SK-N-SH treated with all-trans-retinoic acid at 6 μM for 48 hours (cell line): Measurements from ENCODE around the gene EVI5.
"Not testable (repeated sequence)": the region's sequence is repeated elsewhere in the genome, so short reads cannot be mapped to it uniquely, and the experiment has no call there.

Experiments
- GLIS3 ChIP-seq: fragments of 250-450 bp; sonication (Bioruptor Pico); IDR thresholded peaks from 2 replicates; pipeline ENCODE4 v1.5.0; 2020; ENCODE audit warnings: mild to moderate bottlenecking, moderate library complexity
- ISL1 ChIP-seq: fragments of 250-450 bp; sonication (Bioruptor Pico); IDR thresholded peaks from 2 replicates; pipeline ENCODE4 v2.1.2; 2022; ENCODE audit warnings: mild to moderate bottlenecking, moderate library complexity
- POU6F1 ChIP-seq: fragments of 250-450 bp; sonication (Bioruptor Pico); IDR thresholded peaks from 2 replicates; pipeline ENCODE4 v1.8.0; 2021; ENCODE audit warnings: low read depth, mild to moderate bottlenecking, moderate library complexity, borderline replicate concordance
- RARB ChIP-seq: fragments of 250-450 bp; sonication (Bioruptor Pico); IDR thresholded peaks from 2 replicates; pipeline ENCODE4 v1.8.0; 2021; ENCODE audit warnings: mild to moderate bottlenecking, moderate library complexity
- TOX ChIP-seq: fragments of 250-450 bp; sonication (Bioruptor Pico); IDR thresholded peaks from 2 replicates; pipeline ENCODE4 v1.8.0; 2021; ENCODE audit warnings: mild to moderate bottlenecking, moderate library complexity, borderline replicate concordance
- ZFP3 ChIP-seq: fragments of 250-450 bp; sonication (Bioruptor Pico); IDR thresholded peaks from 2 replicates; pipeline ENCODE4 v1.5.0; 2020; ENCODE audit warnings: mild to moderate bottlenecking, moderate library complexity
- ZFP30 ChIP-seq: fragments of 450-650 bp; formaldehyde crosslinking; IDR thresholded peaks from 2 replicates; pipeline ENCODE4 v1.5.0; 2022; ENCODE audit warnings: mild to moderate bottlenecking, moderate library complexity
- ZNF70 ChIP-seq: fragments of 450-650 bp; formaldehyde crosslinking; IDR thresholded peaks from 2 replicates; pipeline ENCODE4 v1.5.0; 2020; ENCODE audit warnings: mild to moderate bottlenecking, moderate library complexity
- TF ChIP-seq, protein P1 (sequence below): fragments of 250-450 bp; sonication (Bioruptor Pico); IDR thresholded peaks from 2 replicates; pipeline ENCODE4 v1.8.0; 2020; ENCODE audit warnings: mild to moderate bottlenecking, moderate library complexity, borderline replicate concordance
- TF ChIP-seq, protein P2 (sequence below): fragments of 250-450 bp; sonication (Bioruptor Pico); IDR thresholded peaks from 2 replicates; pipeline ENCODE4 v1.5.1; 2020; ENCODE audit warnings: low read depth, mild to moderate bottlenecking, moderate library complexity

- TF ChIP-seq, protein P1, sequence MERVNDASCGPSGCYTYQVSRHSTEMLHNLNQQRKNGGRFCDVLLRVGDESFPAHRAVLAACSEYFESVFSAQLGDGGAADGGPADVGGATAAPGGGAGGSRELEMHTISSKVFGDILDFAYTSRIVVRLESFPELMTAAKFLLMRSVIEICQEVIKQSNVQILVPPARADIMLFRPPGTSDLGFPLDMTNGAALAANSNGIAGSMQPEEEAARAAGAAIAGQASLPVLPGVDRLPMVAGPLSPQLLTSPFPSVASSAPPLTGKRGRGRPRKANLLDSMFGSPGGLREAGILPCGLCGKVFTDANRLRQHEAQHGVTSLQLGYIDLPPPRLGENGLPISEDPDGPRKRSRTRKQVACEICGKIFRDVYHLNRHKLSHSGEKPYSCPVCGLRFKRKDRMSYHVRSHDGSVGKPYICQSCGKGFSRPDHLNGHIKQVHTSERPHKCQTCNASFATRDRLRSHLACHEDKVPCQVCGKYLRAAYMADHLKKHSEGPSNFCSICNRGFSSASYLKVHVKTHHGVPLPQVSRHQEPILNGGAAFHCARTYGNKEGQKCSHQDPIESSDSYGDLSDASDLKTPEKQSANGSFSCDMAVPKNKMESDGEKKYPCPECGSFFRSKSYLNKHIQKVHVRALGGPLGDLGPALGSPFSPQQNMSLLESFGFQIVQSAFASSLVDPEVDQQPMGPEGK, result not testable (repeated sequence)
- not testable (repeated sequence) for TF ChIP-seq ZFP30 (CRISPR knock-in tag); TOX (CRISPR knock-in tag); ZFP3; ZNF70 (CRISPR knock-in tag); GLIS3; RARB (CRISPR knock-in tag); ISL1; POU6F1 (CRISPR knock-in tag)
- TF ChIP-seq, protein P2, sequence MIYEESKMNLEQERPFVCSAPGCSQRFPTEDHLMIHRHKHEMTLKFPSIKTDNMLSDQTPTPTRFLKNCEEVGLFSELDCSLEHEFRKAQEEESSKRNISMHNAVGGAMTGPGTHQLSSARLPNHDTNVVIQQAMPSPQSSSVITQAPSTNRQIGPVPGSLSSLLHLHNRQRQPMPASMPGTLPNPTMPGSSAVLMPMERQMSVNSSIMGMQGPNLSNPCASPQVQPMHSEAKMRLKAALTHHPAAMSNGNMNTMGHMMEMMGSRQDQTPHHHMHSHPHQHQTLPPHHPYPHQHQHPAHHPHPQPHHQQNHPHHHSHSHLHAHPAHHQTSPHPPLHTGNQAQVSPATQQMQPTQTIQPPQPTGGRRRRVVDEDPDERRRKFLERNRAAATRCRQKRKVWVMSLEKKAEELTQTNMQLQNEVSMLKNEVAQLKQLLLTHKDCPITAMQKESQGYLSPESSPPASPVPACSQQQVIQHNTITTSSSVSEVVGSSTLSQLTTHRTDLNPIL (CRISPR knock-in tag), result not testable (repeated sequence)
Observed at GRCh38 chr1:92746255-92746654, 38.7 kb downstream of the EVI5 start.
